ENCODE measurements around the gene HAO2. TPM values are rescaled to one million over a fixed set of nuclear protein-coding genes. Genes with fewer than 3 reads are reported as not detected.

The HAO2 gene
- total RNA-seq, 1 experiment from 2014 or later, result 0.13 TPM

DNA sequence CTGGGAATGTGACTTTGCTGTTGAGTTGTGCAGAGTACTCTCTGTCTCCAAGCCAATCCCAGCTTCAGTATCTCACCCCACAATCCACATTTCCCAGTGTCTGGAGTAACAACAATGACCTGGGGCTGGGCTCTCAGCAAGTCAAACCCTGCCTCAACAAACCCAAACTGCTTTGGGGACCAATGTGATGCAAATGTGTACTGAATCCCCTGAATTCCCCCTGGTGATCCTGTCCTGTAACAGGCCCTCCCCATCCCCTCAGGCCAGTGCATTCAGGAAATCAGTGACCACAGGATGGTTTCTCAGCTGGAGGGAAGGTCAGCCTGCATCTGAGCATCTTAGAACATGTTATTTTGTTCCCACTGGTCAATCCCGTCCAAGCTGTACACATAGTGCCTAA lies 36.7 kb upstream of the HAO2 start:
- Histone ChIP-seq H3K23me2 (ENCODE audit: insufficient read length, low read depth, low read length, poor library complexity, severe bottlenecking) (peaks cover 8% of the 10 kb centered on the region), H3K27ac (ENCODE audit: insufficient read length, low read depth, low read length) (peak overlapping the region; percentile 77), H2BK5ac (ENCODE audit: insufficient read length, low read length) (no peak overlapping the region), H3K9ac (ENCODE audit: extremely low read depth, insufficient read length, low read length) (no peak overlapping the region), H3K4ac (ENCODE audit: low read depth, low read length) (no peak overlapping the region), H2AK5ac (ENCODE audit: insufficient read length, low read length) (no peak overlapping the region), H3K4me2 (ENCODE audit: insufficient read depth, insufficient read length, low read length) (no peak overlapping the region), H4K91ac (ENCODE audit: insufficient read length, low read depth, low read length) (no peak overlapping the region), H3T11ph (ENCODE audit: low read length) (no peak overlapping the region), H3K9me3 (ENCODE audit: control insufficient read depth, low read depth, low read length) (no peaks in the 10 kb centered on the region), H2BK15ac (ENCODE audit: low read depth, low read length) (no peak overlapping the region), H2BK20ac (ENCODE audit: low read depth, low read length, poor library complexity, severe bottlenecking) (no peak overlapping the region), H3K79me2 (ENCODE audit: insufficient read depth, low read length) (no peaks in the 10 kb centered on the region), H2BK120ac (ENCODE audit: low read depth, low read length, poor library complexity, severe bottlenecking) (no peak overlapping the region), H4K20me1 (ENCODE audit: control insufficient read depth, insufficient read depth, insufficient read length) (no peaks in the 10 kb centered on the region), H3K79me1 (ENCODE audit: insufficient read depth, low read depth, low read length, poor library complexity, severe bottlenecking) (no peaks in the 10 kb centered on the region), H2BK12ac (ENCODE audit: insufficient read length, low read depth, low read length) (no peak overlapping the region), H3K23ac (ENCODE audit: insufficient read length, low read depth, low read length) (no peak overlapping the region), H3K14ac (ENCODE audit: insufficient read depth, low read length) (no peak overlapping the region), H2AFZ (ENCODE audit: low read length) (no peak overlapping the region), H3K27me3 (ENCODE audit: insufficient read depth, low read length) (no peaks in the 10 kb centered on the region), H4K8ac (replicated peaks; ENCODE audit: insufficient read length, low read depth, low read length) (peak overlapping the region; percentile 51), H3K56ac (ENCODE audit: insufficient read length, low read depth, low read length) (no peak overlapping the region), H3K4me1 (ENCODE audit: insufficient read depth, low read length) (peaks cover 15% of the 10 kb centered on the region; the same call in 1 of the 2 replicates), H4K5ac (ENCODE audit: insufficient read length, low read depth, low read length) (no peak overlapping the region), H3K18ac (ENCODE audit: insufficient read length, low read depth, low read length) (peak overlapping the region; percentile 25)
- H3K27ac Mint-ChIP-seq, result peak overlapping the region; percentile 80 to 96 (median 90)
- TF ChIP-seq CTCF (conservative IDR thresholded peaks at IDR 0.05), result no peak
- H3K27me3 Mint-ChIP-seq (ENCODE audit: low read depth), result peaks cover 6% of the 10 kb centered on the region
- peaks cover 57 to 66% of the 10 kb centered on the region in 2 experiments for H3K4me1 Mint-ChIP-seq
- H3K4me3 Mint-ChIP-seq, result peak overlapping the region in 1 of 2 experiments; percentile 14; a peak in 1 of 5 replicates
- no CpG with 5 or more reads among the region's 1 CpG for WGBS (ENCODE audit: extremely low coverage, insufficient read length, low lambda C conversion rate)
- peak; percentile 86 for DNase-seq
- peaks cover 6 to 9% (median 8%) of the 10 kb centered on the region in 3 experiments for H3K36me3 Mint-ChIP-seq (ENCODE audit: insufficient read depth in 1 of 3, low read depth in 3 of 3)
- peaks cover 5% of the 10 kb centered on the region in 2 experiments; a peak in 3 of 5 replicates for H3K9me3 Mint-ChIP-seq
